ENCODE results near the gene CCDC142. TPM values are rescaled to one million over a fixed set of nuclear protein-coding genes. Genes with fewer than 3 reads are reported as not detected.
A peak's percentile ranks its signal among the peaks of the same experiment; 100 is the strongest.
"Not testable (repeated sequence)": the region's sequence is repeated elsewhere in the genome, so short reads cannot be mapped to it uniquely, and the experiment has no call there.

The CCDC142 gene
- total and polyA plus RNA-seq, 5 donors = 5.5 to 11.1 (median 8.5) TPM

DNA sequence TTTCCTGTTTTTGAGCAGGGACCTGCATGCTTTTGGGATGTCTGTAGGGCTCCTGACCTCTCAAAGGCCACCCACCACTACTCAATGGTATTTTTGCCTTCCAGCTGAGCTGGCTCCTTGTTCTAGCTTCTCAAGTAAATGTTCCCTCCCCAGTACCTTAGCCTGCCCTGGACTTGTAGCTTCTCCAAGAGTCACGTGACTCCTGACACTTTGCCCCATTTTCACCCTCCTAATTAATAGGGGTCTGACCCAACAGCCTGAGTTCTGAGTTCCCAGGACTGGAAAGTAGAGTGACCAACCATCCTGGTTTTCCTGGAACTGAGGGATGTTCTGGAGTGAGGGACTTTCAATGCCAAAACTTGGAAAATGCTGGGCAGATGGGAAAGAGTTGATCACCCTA is 12.6 kb upstream of the CCDC142 start:
- H3K4me1 ChIP-seq (ENCODE audit: control insufficient read depth, insufficient read depth, low read length) = peaks cover 10% of the 10 kb centered on the region
- no peak overlapping the region for H3K4me3 ChIP-seq (ENCODE audit: low read length)
- no peaks in the 10 kb centered on the region for H3K27me3 ChIP-seq (ENCODE audit: control insufficient read depth, insufficient read depth)
- intact Hi-C loops (cut with DNase I) = no loop called here
- 91% methylated on average over 1 of the region's 1 CpG for WGBS
- ATAC-seq (no peak), DNase-seq (peak in 1 of 3 donors; percentile 2)
- no peaks in the 10 kb centered on the region for H3K9me3 ChIP-seq (ENCODE audit: control insufficient read depth, low read length)
- no peak overlapping the region for H3K27ac ChIP-seq (ENCODE audit: low read length)

- Histone ChIP-seq H3K9me3 (ENCODE audit: control insufficient read depth, low read length) (no peaks in the 10 kb centered on the region), H3K4me3 (ENCODE audit: low read length) (no peak overlapping the region), H3K27ac (ENCODE audit: low read length) (no peak overlapping the region), H3K27me3 (ENCODE audit: control insufficient read depth, insufficient read depth) (no peaks in the 10 kb centered on the region), H3K4me1 (ENCODE audit: control insufficient read depth, insufficient read depth, low read length) (peaks cover 9% of the 10 kb centered on the region)
- DNase-seq = peak in 1 of 3 donors; percentile 9
- 87% methylated on average over 3 of the region's 3 CpGs for WGBS
- ATAC-seq = no peak
- intact Hi-C loops (cut with DNase I) = no loop called here
Measured at GRCh38 chr2:74493546-74493945, 10.7 kb upstream of the CCDC142 start.

DNA sequence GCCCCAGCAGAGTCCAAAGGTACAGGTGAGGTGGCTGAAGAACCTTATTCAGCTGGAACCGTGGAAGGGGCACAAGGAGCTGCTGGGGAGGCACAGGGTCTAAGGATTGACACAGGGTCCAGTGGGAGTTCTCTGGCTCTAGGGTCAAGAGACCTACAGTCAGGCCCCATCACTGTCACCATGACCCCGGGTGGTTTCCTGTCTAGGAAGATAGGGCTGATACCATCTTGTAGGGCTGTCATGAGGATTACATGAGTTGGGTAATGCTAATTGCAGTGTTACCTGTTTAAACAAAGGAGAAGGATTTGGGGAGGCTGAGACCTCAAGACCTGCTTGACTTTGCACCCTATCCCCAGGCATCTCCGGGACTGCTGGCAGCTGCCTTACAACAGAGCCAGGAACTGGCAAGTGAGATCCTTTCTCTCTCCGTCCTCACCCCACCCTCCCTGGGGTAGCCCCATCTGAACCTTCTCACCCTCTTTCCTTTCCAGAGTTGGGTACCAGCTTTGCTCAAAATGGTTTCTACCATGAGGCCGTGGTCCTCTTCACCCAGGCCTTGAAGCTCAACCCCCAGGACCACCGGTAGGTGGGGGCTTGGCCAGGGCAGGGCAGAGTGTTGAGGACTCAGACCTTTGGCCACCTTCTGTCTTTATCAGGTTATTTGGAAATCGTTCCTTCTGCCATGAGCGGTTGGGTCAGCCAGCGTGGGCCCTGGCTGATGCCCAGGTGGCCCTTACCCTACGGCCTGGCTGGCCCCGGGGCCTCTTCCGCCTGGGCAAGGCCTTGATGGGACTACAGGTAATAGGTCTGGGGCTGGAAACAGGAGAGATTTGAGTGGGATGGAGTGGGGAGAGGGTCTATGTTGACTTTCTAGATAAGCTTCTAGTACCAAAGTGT is 9.1 kb upstream of the CCDC142 start:
- Histone ChIP-seq H3K9me3 (ENCODE audit: control insufficient read depth, low read length) (no peaks in the 10 kb centered on the region), H3K4me3 (ENCODE audit: low read length) (no peak overlapping the region), H3K27me3 (ENCODE audit: control insufficient read depth, insufficient read depth) (no peaks in the 10 kb centered on the region), H3K27ac (ENCODE audit: low read length) (no peak overlapping the region), H3K4me1 (ENCODE audit: control insufficient read depth, insufficient read depth, low read length) (no peaks in the 10 kb centered on the region)
- intact Hi-C loops (cut with DNase I) = no loop called here
- 94% methylated on average over 12 of the region's 12 CpGs for WGBS
- ATAC-seq (no peak), DNase-seq (peak; percentile 8 to 31 (median 24))

DNA sequence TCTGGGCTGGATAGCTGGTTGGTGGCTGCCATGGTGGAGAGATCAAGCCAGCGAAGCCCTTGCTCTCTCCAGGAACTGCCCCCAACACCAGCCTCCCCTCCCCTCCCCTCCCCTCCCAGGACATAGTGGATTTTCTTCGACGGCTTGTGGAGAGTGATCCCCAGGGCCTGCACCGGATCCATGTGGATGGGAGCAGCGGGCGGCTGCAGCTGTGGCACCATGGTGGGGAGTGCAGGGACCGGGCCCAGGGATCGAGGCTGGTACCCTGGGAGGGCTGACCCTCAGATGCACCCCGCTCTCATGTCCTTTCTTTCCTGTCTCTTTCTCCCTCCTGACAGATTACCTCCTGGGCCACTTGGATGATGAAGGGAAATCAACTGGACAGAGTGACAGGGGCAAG is 7.1 kb upstream of the CCDC142 start:
- Histone ChIP-seq H3K9me3 (ENCODE audit: control insufficient read depth, low read length) (no peaks in the 10 kb centered on the region), H3K27ac (ENCODE audit: low read length) (no peak overlapping the region), H3K27me3 (ENCODE audit: control insufficient read depth, insufficient read depth) (no peaks in the 10 kb centered on the region), H3K4me3 (ENCODE audit: low read length) (no peak overlapping the region), H3K4me1 (ENCODE audit: control insufficient read depth, insufficient read depth, low read length) (no peaks in the 10 kb centered on the region)
- intact Hi-C loops (cut with DNase I) = no loop called here
- ATAC-seq (no peak), DNase-seq (peak in 2 of 3 donors; percentile 4 to 5)
- 91% methylated on average over 9 of the region's 9 CpGs for WGBS

- Histone ChIP-seq H3K9me3 (ENCODE audit: control insufficient read depth, low read length) (no peaks in the 10 kb centered on the region), H3K27ac (ENCODE audit: low read length) (no peak overlapping the region), H3K4me1 (ENCODE audit: control insufficient read depth, insufficient read depth, low read length) (no peaks in the 10 kb centered on the region), H3K27me3 (ENCODE audit: control insufficient read depth, insufficient read depth) (no peaks in the 10 kb centered on the region), H3K4me3 (ENCODE audit: low read length) (no peak overlapping the region)
- ATAC-seq (no peak), DNase-seq (peak in 1 of 3 donors; percentile 5)
- WGBS = 90% methylated on average over 9 of the region's 9 CpGs
- intact Hi-C loops (cut with DNase I) = no loop called here
Measured at GRCh38 chr2:74488643-74489481, 6.1 kb upstream of the CCDC142 start.

GRCh38 chr2:74486141-74486540 is 3.3 kb upstream of the CCDC142 start:
- H3K27me3 ChIP-seq (ENCODE audit: control insufficient read depth, insufficient read depth) = no peaks in the 10 kb centered on the region
- H3K27ac ChIP-seq (ENCODE audit: low read length) = no peak overlapping the region
- DNase-seq (no peak), ATAC-seq (no peak)
- WGBS = 97% methylated on average over 2 of the region's 2 CpGs
- H3K9me3 ChIP-seq (ENCODE audit: control insufficient read depth, low read length) = no peaks in the 10 kb centered on the region
- H3K4me1 ChIP-seq (ENCODE audit: control insufficient read depth, insufficient read depth, low read length) = peaks cover 3% of the 10 kb centered on the region
- intact Hi-C loops (cut with DNase I) = no loop called here
- H3K4me3 ChIP-seq (ENCODE audit: low read length) = no peak overlapping the region

GRCh38 chr2:74483675-74484164 is 922 bp upstream of the CCDC142 start:
- Histone ChIP-seq H3K27ac (ENCODE audit: low read length) (peak overlapping the region; percentile 89), H3K4me3 (ENCODE audit: low read length) (peak overlapping the region; percentile 61)
- not testable (repeated sequence) for H3K27me3 ChIP-seq (ENCODE audit: control insufficient read depth, insufficient read depth); H3K9me3 ChIP-seq (ENCODE audit: control insufficient read depth, low read length); H3K4me1 ChIP-seq (ENCODE audit: control insufficient read depth, insufficient read depth, low read length); ATAC-seq
- 81% methylated on average over 19 of the region's 19 CpGs for WGBS
- intact Hi-C loops (cut with DNase I) = loop anchor here in 3 of 4 donors (2.0 to 5.0 kb wide), 4 partner anchors 45 to 105 kb away; partner anchors contain the start of genes AUP1 (in 1 of the 3) and HTRA2 (in 1 of the 3)
- DNase-seq = peak in 1 of 3 donors; percentile 33

- Histone ChIP-seq H3K9me3 (ENCODE audit: control insufficient read depth, low read length) (no peaks in the 10 kb centered on the region), H3K4me1 (ENCODE audit: control insufficient read depth, insufficient read depth, low read length) (peaks cover 7% of the 10 kb centered on the region), H3K27ac (ENCODE audit: low read length) (peak overlapping the region; percentile 85), H3K27me3 (ENCODE audit: control insufficient read depth, insufficient read depth) (no peaks in the 10 kb centered on the region), H3K4me3 (ENCODE audit: low read length) (peak overlapping the region; percentile 61)
- ATAC-seq (peak; percentile 66 to 82), DNase-seq (peak; percentile 71 to 89 (median 72))
- whole genome bisulfite sequencing = under 1% methylated on average over 80 of the region's 80 CpGs
- intact Hi-C loops (cut with DNase I) = loop anchor here in 3 of 4 donors (2.0 to 5.0 kb wide), 4 partner anchors 47 to 107 kb away; partner anchors contain the start of genes AUP1 (in 1 of the 3) and HTRA2 (in 1 of the 3)
Measured at GRCh38 chr2:74481961-74482800, 617 bp downstream of the CCDC142 start.

- intact Hi-C loops (cut with DNase I) = loop anchor here in 1 of 4 donors (5.0 kb wide), 1 partner anchor 106 kb away; no protein-coding TSS in a partner anchor
- DNase-seq = no peak
Measured at GRCh38 chr2:74481431-74481830, 1.4 kb downstream of the CCDC142 start.

DNA sequence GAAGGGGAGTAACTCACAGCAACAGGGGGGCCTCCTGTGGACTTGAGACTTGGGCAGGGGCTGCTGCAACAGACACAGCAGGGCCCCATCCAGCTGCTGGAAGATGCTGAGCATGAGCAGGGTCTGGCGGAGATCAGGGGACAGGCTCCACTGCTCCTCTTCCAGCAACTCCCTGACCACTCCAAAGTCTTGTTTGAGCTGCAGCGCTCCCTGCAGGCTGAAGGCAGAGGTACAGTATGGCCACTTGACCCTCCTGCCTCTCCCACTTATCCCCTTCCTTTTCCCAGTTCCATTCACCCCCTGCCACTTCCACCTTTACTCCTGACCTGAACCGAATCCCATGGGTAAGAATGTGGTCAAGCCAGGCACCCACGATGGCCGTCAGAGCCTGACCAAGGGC is 7.9 kb downstream of the CCDC142 start:
- H3K4me3 ChIP-seq (ENCODE audit: low read length) = no peak overlapping the region
- no peaks in the 10 kb centered on the region for H3K27me3 ChIP-seq (ENCODE audit: control insufficient read depth, insufficient read depth)
- DNase-seq (no peak), ATAC-seq (no peak)
- no peaks in the 10 kb centered on the region for H3K9me3 ChIP-seq (ENCODE audit: control insufficient read depth, low read length)
- intact Hi-C loops (cut with DNase I) = no loop called here
- peaks cover 4% of the 10 kb centered on the region for H3K4me1 ChIP-seq (ENCODE audit: control insufficient read depth, insufficient read depth, low read length)
- no peak overlapping the region for H3K27ac ChIP-seq (ENCODE audit: low read length)
- WGBS = 85% methylated on average over 5 of the region's 5 CpGs

More at GRCh38 chr2:74481431-74481830, 1.4 kb downstream of the CCDC142 start:
- 46% methylated on average over 3 of the region's 3 CpGs for WGBS
- ATAC-seq = no peak
- H3K4me3 ChIP-seq (ENCODE audit: low read length) = peak overlapping the region; percentile 61
- no peak overlapping the region for H3K27ac ChIP-seq (ENCODE audit: low read length)
- H3K9me3 ChIP-seq (ENCODE audit: control insufficient read depth, low read length) = no peaks in the 10 kb centered on the region
- H3K27me3 ChIP-seq (ENCODE audit: control insufficient read depth, insufficient read depth) = no peaks in the 10 kb centered on the region
- peaks cover 7% of the 10 kb centered on the region for H3K4me1 ChIP-seq (ENCODE audit: control insufficient read depth, insufficient read depth, low read length)
